PC-3 (cell line): Measurements from ENCODE around the gene DCUN1D1. TPM values are rescaled to one million over a fixed set of nuclear protein-coding genes. Genes with fewer than 3 reads are reported as not detected.

Experiments used
- ATAC-seq: fragments of 200-7000 bp; cut with Tn5 transposase; 2 replicates; pipeline ENCODE4 v1.9.1; 2020; ENCODE audit warnings: mild to moderate bottlenecking, moderate library complexity
- BruUV-seq: library from RNA; stranded (reverse); fragments of 400-500 nt; replicated peaks from 2 replicates; lab custom pipeline; 2021; lab: Mats Ljungman, UMichigan
- CTCF ChIA-PET: fragments of 300-600 bp; sonication (Branson Sonifier 250); formaldehyde crosslinking; loops from one replicate; lab custom pipeline; 2022; ENCODE audit warnings: antibody characterized with exemption; lab: Charles Lee
- POLR2A ChIA-PET: fragments of 300-600 bp; sonication (Branson Sonifier 250); formaldehyde crosslinking; loops from one replicate; lab custom pipeline; 2022; ENCODE audit warnings: antibody characterized with exemption; ENCODE audit not compliant: unreplicated experiment; lab: Charles Lee
- DNase-seq: peaks from one replicate; pipeline ENCODE4 v3.0.0-alpha.2; 2015
- H2AFZ ChIP-seq: fragments of 300-600 bp; sonication (generic); 2 replicates; pipeline ENCODE4 v1.6.0; 2016; ENCODE audit warnings: antibody characterized with exemption, low read length
- H3F3A ChIP-seq: fragments of 300-600 bp; sonication (generic); one replicate; pipeline ENCODE4 v1.6.0; 2017; ENCODE audit warnings: antibody characterized with exemption, low read length, control low read depth, mild to moderate bottlenecking; ENCODE audit not compliant: unreplicated experiment
- H3K27ac ChIP-seq: fragments of 300-600 bp; sonication (generic); 2 replicates; pipeline ENCODE4 v1.5.1; 2016; ENCODE audit warnings: mild to moderate bottlenecking, low read length
- H3K27me3 ChIP-seq: fragments of 300-600 bp; sonication (generic); 2 replicates; pipeline ENCODE4 v1.6.1; 2016; ENCODE audit warnings: low read length, mixed read lengths
- H3K36me3 ChIP-seq: fragments of 300-600 bp; sonication (generic); 2 replicates; pipeline ENCODE4 v1.6.1; 2016; ENCODE audit warnings: low read depth, mixed run types, low read length, mixed read lengths
- H3K4me1 ChIP-seq: fragments of 300-600 bp; sonication (generic); 2 replicates; pipeline ENCODE4 v1.5.1; 2016; ENCODE audit warnings: low read length; ENCODE audit not compliant: insufficient read depth
- H3K4me2 ChIP-seq: fragments of 300-600 bp; sonication (generic); 2 replicates; pipeline ENCODE4 v1.6.0; 2016; ENCODE audit warnings: low read length
- H3K4me3 ChIP-seq: fragments of 300-600 bp; sonication (generic); 2 replicates; pipeline ENCODE4 v1.5.1; 2016; ENCODE audit warnings: mild to moderate bottlenecking, low read length, mixed read lengths
- H3K79me2 ChIP-seq: fragments of 300-600 bp; sonication (generic); 2 replicates; pipeline ENCODE4 v1.6.1; 2017; ENCODE audit warnings: low read length, mixed read lengths
- H3K9ac ChIP-seq: fragments of 300-600 bp; sonication (generic); 2 replicates; pipeline ENCODE4 v1.6.0; 2016; ENCODE audit warnings: mild to moderate bottlenecking, low read length
- H3K9me2 ChIP-seq: fragments of 300-600 bp; sonication (generic); replicated peaks from 2 replicates; pipeline ENCODE4 v1.6.1; 2016; ENCODE audit warnings: mixed run types, low read length, mixed read lengths
- H3K9me3 ChIP-seq: fragments of 300-600 bp; sonication (generic); 2 replicates; pipeline ENCODE4 v1.6.1; 2016; ENCODE audit warnings: low read length, mixed read lengths
- H4K20me1 ChIP-seq: fragments of 300-600 bp; sonication (generic); 2 replicates; pipeline ENCODE4 v1.6.1; 2016; ENCODE audit warnings: low read length, mixed read lengths
- EZH2 ChIP-seq: fragments of 300-600 bp; sonication (generic); IDR thresholded peaks from one replicate; pipeline ENCODE4 v1.6.1; 2017; ENCODE audit warnings: antibody characterized with exemption, mild to moderate bottlenecking, low read length; ENCODE audit not compliant: unreplicated experiment
- EZH2phosphoT487 ChIP-seq: fragments of 300-600 bp; sonication (generic); IDR thresholded peaks from 2 replicates; pipeline ENCODE4 v1.6.1; 2018; ENCODE audit warnings: mild to moderate bottlenecking, antibody characterized with exemption, low read length, borderline replicate concordance
- intact Hi-C: fragments of 100-400 bp; cut with micrococcal nuclease; formaldehyde crosslinking; loops from 2 replicates; pipeline ENCODE4 v1.9.0; 2023
- total RNA-seq: library from RNA; depleted of rRNA; stranded (reverse); fragments of >200 nt; gene quantifications from 2 replicates; pipeline ENCODE4 v1.2.3, GENCODE V29; 2014
- TF ChIP-seq, protein P1 (sequence below): fragments of 300-600 bp; sonication (generic); conservative IDR thresholded peaks from 2 replicates; pipeline ENCODE4 v1.5.1; 2017; ENCODE audit warnings: antibody characterized with exemption, low read depth, mild to moderate bottlenecking, low read length

The DCUN1D1 gene
- total RNA-seq, 1 experiment from 2014 or later: 39.7 TPM

DNA sequence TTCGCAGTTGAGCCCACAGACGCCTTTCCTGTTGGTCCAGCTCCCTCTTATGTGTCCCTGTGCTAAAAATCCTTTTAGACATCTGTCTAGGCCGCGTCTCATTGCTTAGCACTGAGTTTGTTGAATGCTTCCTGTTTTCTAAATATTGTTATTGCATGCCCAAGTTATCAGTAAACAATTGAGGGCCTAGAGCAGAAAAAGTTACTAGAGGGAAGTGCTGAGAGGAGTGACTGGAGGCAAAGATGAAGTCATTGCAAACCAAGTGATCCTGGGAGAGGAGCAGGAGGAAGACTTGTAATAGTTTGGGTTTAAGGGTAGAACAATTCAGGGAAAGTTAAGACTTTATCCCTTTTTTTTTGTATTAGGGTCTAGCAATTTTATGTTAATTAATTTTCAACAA is 88.1 kb downstream of the DCUN1D1 start:
- BruUV-seq: no TSS peak
- Histone ChIP-seq H3K36me3 (no peaks in the 10 kb centered on the region), H3K4me3 (no peak overlapping the region), H3K9me3 (no peaks in the 10 kb centered on the region), H3K4me1 (peaks cover 18% of the 10 kb centered on the region), H3K4me2 (no peak overlapping the region), H3K27me3 (no peaks in the 10 kb centered on the region), H4K20me1 (no peaks in the 10 kb centered on the region), H2AFZ (no peak overlapping the region), H3K27ac (no peak overlapping the region), H3F3A (no peaks in the 10 kb centered on the region), H3K79me2 (no peaks in the 10 kb centered on the region), H3K9ac (no peak overlapping the region), H3K9me2 (no peaks in the 10 kb centered on the region)
- CTCF ChIA-PET: no interaction called here
- POLR2A ChIA-PET: no interaction called here
- TF ChIP-seq EZH2 (no peak), EZH2phosphoT487 (no peak)
- TF ChIP-seq, protein P1, sequence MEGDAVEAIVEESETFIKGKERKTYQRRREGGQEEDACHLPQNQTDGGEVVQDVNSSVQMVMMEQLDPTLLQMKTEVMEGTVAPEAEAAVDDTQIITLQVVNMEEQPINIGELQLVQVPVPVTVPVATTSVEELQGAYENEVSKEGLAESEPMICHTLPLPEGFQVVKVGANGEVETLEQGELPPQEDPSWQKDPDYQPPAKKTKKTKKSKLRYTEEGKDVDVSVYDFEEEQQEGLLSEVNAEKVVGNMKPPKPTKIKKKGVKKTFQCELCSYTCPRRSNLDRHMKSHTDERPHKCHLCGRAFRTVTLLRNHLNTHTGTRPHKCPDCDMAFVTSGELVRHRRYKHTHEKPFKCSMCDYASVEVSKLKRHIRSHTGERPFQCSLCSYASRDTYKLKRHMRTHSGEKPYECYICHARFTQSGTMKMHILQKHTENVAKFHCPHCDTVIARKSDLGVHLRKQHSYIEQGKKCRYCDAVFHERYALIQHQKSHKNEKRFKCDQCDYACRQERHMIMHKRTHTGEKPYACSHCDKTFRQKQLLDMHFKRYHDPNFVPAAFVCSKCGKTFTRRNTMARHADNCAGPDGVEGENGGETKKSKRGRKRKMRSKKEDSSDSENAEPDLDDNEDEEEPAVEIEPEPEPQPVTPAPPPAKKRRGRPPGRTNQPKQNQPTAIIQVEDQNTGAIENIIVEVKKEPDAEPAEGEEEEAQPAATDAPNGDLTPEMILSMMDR: no peak
- intact Hi-C loops: no loop called here
- DNase-seq (no peak), ATAC-seq (no peak)

DNA sequence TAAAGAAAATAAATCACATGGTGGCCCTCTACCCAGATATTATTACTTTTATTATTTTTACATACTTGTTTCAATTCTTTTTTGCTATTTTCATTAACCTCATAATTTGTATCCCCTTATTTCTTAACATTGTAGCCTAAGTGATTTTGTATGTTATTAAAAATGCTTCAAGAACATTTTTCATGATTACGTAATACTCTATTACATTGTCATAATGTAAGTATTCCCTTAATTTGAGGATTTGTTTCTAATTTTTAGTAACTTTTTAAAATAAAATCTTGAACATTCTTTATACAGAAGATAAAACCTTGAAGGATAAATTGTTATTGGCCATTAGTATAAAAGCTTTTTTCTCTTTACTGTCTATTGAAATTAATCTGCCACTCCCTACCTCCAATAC is 89.0 kb downstream of the DCUN1D1 start:
- POLR2A ChIA-PET: no interaction called here
- Histone ChIP-seq H3K27ac (no peak overlapping the region), H3K9me3 (no peaks in the 10 kb centered on the region), H3K9me2 (no peaks in the 10 kb centered on the region), H3K9ac (no peak overlapping the region), H3F3A (no peaks in the 10 kb centered on the region), H3K4me3 (no peak overlapping the region), H4K20me1 (no peaks in the 10 kb centered on the region), H2AFZ (no peak overlapping the region), H3K27me3 (no peaks in the 10 kb centered on the region), H3K79me2 (no peaks in the 10 kb centered on the region), H3K4me1 (peaks cover 27% of the 10 kb centered on the region), H3K36me3 (no peaks in the 10 kb centered on the region), H3K4me2 (no peak overlapping the region)
- BruUV-seq: no TSS peak
- ATAC-seq: no peak
- no peak for DNase-seq
- CTCF ChIA-PET: no interaction called here
- TF ChIP-seq, protein P1: no peak
- no peak for TF ChIP-seq EZH2phosphoT487
- no peak for TF ChIP-seq EZH2
- intact Hi-C loops: no loop called here

DNA sequence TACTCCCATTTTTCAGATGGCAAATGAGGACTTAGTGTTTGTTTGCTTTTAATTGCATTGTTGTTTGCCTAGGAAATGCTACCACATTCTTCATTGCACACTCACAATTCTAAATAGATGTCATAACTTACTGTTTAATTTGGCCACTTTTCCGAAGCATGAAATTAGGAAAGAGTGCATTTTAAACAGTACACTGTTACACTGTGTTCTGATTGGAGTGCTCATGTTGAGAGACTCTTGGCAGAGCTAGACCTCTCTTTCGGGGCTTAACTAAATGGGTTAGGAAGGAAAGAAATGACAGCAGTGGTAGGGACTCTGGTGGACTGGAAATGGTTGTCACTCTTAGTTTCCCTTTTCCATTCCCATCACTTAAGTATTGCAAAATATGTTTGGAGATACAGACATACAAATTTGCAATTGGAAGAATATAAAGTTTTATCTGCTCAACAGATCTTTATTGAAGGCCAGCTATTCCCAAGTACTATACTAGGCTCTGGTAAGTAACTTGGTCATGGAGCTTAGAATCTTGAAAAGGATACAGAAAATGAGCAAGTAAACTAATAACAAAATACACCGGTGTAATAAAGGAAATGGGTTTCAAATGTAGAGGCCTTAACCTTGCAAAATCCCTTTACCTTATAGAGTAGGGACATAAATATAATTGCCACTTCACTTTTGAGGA is 90.2 kb downstream of the DCUN1D1 start:
- H2AFZ ChIP-seq: no peak overlapping the region
- no peaks in the 10 kb centered on the region for H3K9me3 ChIP-seq
- H3K4me2 ChIP-seq: peak overlapping the region; percentile 48
- H3K27me3 ChIP-seq: no peaks in the 10 kb centered on the region
- peaks cover 39% of the 10 kb centered on the region for H3K4me1 ChIP-seq
- peak; percentile 85 for ATAC-seq
- TF ChIP-seq EZH2phosphoT487: no peak
- TF ChIP-seq, protein P1: no peak
- no peak for TF ChIP-seq EZH2
- peak; percentile 76 for DNase-seq
- no peaks in the 10 kb centered on the region for H3K9me2 ChIP-seq
- intact Hi-C loops: loop anchor here (5.0 kb wide), 1 partner anchor 98 kb away; the partner anchor contains the start of gene ATP11B
- CTCF ChIA-PET: no interaction called here
- peak overlapping the region; percentile 11 for H3K27ac ChIP-seq
- POLR2A ChIA-PET: interaction anchor here (0.7 kb wide), 1 partner anchor 18 kb away, joined by 3 read pairs; no protein-coding TSS in a partner anchor
- no peaks in the 10 kb centered on the region for H3F3A ChIP-seq
- no peaks in the 10 kb centered on the region for H3K79me2 ChIP-seq
- H3K36me3 ChIP-seq: no peaks in the 10 kb centered on the region
- peak overlapping the region; percentile 4; the same call in 1 of the 2 replicates for H3K4me3 ChIP-seq
- BruUV-seq: TSS peak; percentile 28
- no peak overlapping the region for H3K9ac ChIP-seq
- no peaks in the 10 kb centered on the region for H4K20me1 ChIP-seq
